Mesenchymal stem cell (in vitro differentiated cells and primary cell): Measurements from ENCODE around the gene KRTAP9-8. TPM values are rescaled to one million over a fixed set of nuclear protein-coding genes. Genes with fewer than 3 reads are reported as not detected.
A peak's percentile ranks its signal among the peaks of the same experiment; 100 is the strongest.

Experiments
- DNase-seq: peaks from one replicate; pipeline ENCODE4 v3.0.0-alpha.2; 2013
- H2AFZ ChIP-seq: one replicate; pipeline ENCODE4 v1.6.1; 2013; ENCODE audit warnings: low read depth, mild to moderate bottlenecking, control low read depth, inconsistent platforms, low read length, moderate library complexity
- H2AK5ac ChIP-seq: 2 replicates; pipeline ENCODE4 v1.6.1; 2013; ENCODE audit warnings: low read length, moderate library complexity, mild to moderate bottlenecking, inconsistent platforms; ENCODE audit not compliant: severe bottlenecking
- H2BK120ac ChIP-seq: one replicate; pipeline ENCODE4 v1.6.1; 2013; ENCODE audit warnings: low read depth, mild to moderate bottlenecking, inconsistent platforms, low read length, moderate library complexity
- H2BK12ac ChIP-seq, 2 experiments: one replicate each; pipeline ENCODE4 v1.6.1; 2013; ENCODE audit warnings: inconsistent platforms in 2 of 2, low read length in 2 of 2, mild to moderate bottlenecking in 2 of 2, moderate library complexity in 2 of 2, control low read depth in 1 of 2
- H2BK15ac ChIP-seq: one replicate; pipeline ENCODE4 v1.6.1; 2013; ENCODE audit warnings: mild to moderate bottlenecking, low read depth, inconsistent platforms; ENCODE audit not compliant: poor library complexity, severe bottlenecking
- H2BK5ac ChIP-seq: 2 replicates; pipeline ENCODE4 v1.6.1; 2013; ENCODE audit warnings: low read depth, mild to moderate bottlenecking, low read length, control low read depth, inconsistent platforms; ENCODE audit not compliant: poor library complexity, severe bottlenecking
- H3K14ac ChIP-seq, 2 experiments: one replicate each; pipeline ENCODE4 v1.6.1; 2013; ENCODE audit warnings: inconsistent platforms in 2 of 2, low read length in 2 of 2, control low read depth in 1 of 2, mild to moderate bottlenecking in 1 of 2, moderate library complexity in 1 of 2
- H3K18ac ChIP-seq, 2 experiments: one replicate each; pipeline ENCODE4 v1.6.1; 2013; ENCODE audit warnings: inconsistent platforms in 2 of 2, low read length in 2 of 2, control low read depth in 1 of 2, low read depth in 1 of 2, mild to moderate bottlenecking in 1 of 2
- H3K23ac ChIP-seq, 2 experiments: one replicate each; pipeline ENCODE4 v1.6.1; 2013; ENCODE audit warnings: inconsistent platforms in 2 of 2, low read length in 2 of 2, mild to moderate bottlenecking in 2 of 2, moderate library complexity in 2 of 2, control low read depth in 1 of 2
- H3K27ac ChIP-seq: 2 replicates; pipeline ENCODE4 v1.5.1; 2013; ENCODE audit warnings: mild to moderate bottlenecking, moderate library complexity, low read length, control low read depth, inconsistent platforms; ENCODE audit not compliant: poor library complexity, severe bottlenecking
- H3K27me3 ChIP-seq, 2 experiments: 2 replicates each; pipeline versions ENCODE4 v1.6.1 to v1.7.0; 2013; ENCODE audit warnings: low read length in 2 of 2, mild to moderate bottlenecking in 2 of 2, moderate library complexity in 2 of 2, control low read depth in 1 of 2, inconsistent platforms in 1 of 2; ENCODE audit not compliant: control insufficient read depth in 1 of 2, insufficient read depth in 1 of 2
- H3K36me3 ChIP-seq, 2 experiments: 2 replicates each; pipeline versions ENCODE4 v1.6.1 to v1.7.0; 2013; ENCODE audit warnings: low read length in 2 of 2, control low read depth in 1 of 2, inconsistent platforms in 1 of 2, low read depth in 1 of 2, mild to moderate bottlenecking in 1 of 2; ENCODE audit not compliant: insufficient read depth in 2 of 2, control insufficient read depth in 1 of 2
- H3K4ac ChIP-seq, 2 experiments: one replicate each; pipeline ENCODE4 v1.6.1; 2013; ENCODE audit warnings: inconsistent platforms in 2 of 2, low read length in 2 of 2, mild to moderate bottlenecking in 2 of 2, moderate library complexity in 2 of 2, control low read depth in 1 of 2, low read depth in 1 of 2
- H3K4me1 ChIP-seq: 2 replicates; pipeline ENCODE4 v1.6.1; 2013; ENCODE audit warnings: low read depth, low read length, control low read depth; ENCODE audit not compliant: control insufficient read depth, insufficient read depth
- H3K4me2 ChIP-seq: 2 replicates; pipeline ENCODE4 v1.6.1; 2013; ENCODE audit warnings: low read length, mild to moderate bottlenecking, inconsistent platforms; ENCODE audit not compliant: poor library complexity, severe bottlenecking
- H3K4me3 ChIP-seq, 2 experiments: 2 replicates each; pipeline versions ENCODE4 v1.5.1 to v1.7.0; 2013; ENCODE audit warnings: low read length in 2 of 2, mild to moderate bottlenecking in 2 of 2, control low read depth in 1 of 2, low read depth in 1 of 2; ENCODE audit not compliant: insufficient read depth in 1 of 2
- H3K79me1 ChIP-seq: replicated peaks from 2 replicates; pipeline ENCODE4 v1.6.1; 2013; ENCODE audit warnings: mild to moderate bottlenecking, control low read depth, low read length, inconsistent platforms; ENCODE audit not compliant: poor library complexity, severe bottlenecking
- H3K9ac ChIP-seq: 2 replicates; pipeline ENCODE4 v1.7.0; 2013; ENCODE audit warnings: mild to moderate bottlenecking, low read length, moderate library complexity
- H3K9me3 ChIP-seq: 2 replicates; pipeline ENCODE4 v1.7.0; 2013; ENCODE audit warnings: mild to moderate bottlenecking, low read length; ENCODE audit not compliant: control insufficient read depth
- H4K8ac ChIP-seq: one replicate; pipeline ENCODE4 v1.6.1; 2013; ENCODE audit warnings: inconsistent platforms, mild to moderate bottlenecking, low read length, moderate library complexity
- H4K91ac ChIP-seq: one replicate; pipeline ENCODE4 v1.6.1; 2013; ENCODE audit warnings: mild to moderate bottlenecking, low read length, inconsistent platforms
- WGBS: methylation state at CpG from one replicate; pipeline ENCODE4 v1.1.7; 2013; ENCODE audit warnings: mixed read lengths; 5-methylcytosine and 5-hydroxymethylcytosine counted together
- small RNA-seq: library from polyadenylated mRNA; stranded (forward); fragments of <200 nt; extraction: miRNeasy Mini kit (QIAGEN cat#:217004); gene quantifications from one replicate; pipeline ENCODE3, GENCODE V24; 2013; ENCODE audit warnings: low read depth

The KRTAP9-8 gene

DNA sequence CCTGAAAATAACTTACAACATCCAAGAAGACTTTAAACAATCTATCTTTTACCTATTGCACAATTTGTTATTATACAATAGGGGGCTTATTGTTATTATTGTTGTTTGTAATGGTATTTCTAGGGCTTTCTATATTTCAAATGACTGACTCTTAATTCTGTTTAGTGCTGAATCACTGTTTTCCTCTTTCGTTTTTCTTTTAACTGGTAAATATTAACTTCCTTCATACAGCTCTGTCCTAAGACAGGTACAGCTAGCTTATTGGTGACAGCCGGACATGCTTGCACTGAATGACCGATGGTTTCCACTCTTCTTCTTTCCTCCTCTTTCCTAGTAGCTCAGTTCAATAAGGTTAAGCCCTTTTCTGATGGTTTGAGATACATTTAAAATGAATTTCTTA is 49.3 kb downstream of the KRTAP9-8 start:
- no peak overlapping the region for H2BK12ac ChIP-seq
- no peak for DNase-seq
- no peak overlapping the region for H2AFZ ChIP-seq
- H2BK15ac ChIP-seq: no peak overlapping the region
- H3K36me3 ChIP-seq: no peaks in the 10 kb centered on the region
- no peak overlapping the region for H4K91ac ChIP-seq
- H3K9me3 ChIP-seq: no peaks in the 10 kb centered on the region
- no peak overlapping the region for H3K9ac ChIP-seq
- no peak overlapping the region for H2BK120ac ChIP-seq
- no peak overlapping the region for H3K18ac ChIP-seq
- H3K4me1 ChIP-seq: peaks cover 1% of the 10 kb centered on the region
- WGBS: 91% methylated on average over 2 of the region's 3 CpGs
- no peak overlapping the region for H3K14ac ChIP-seq
- H2AK5ac ChIP-seq: no peak overlapping the region
- no peak overlapping the region for H2BK5ac ChIP-seq
- H3K23ac ChIP-seq: no peak overlapping the region
- H3K4me2 ChIP-seq: no peak overlapping the region
- no peak overlapping the region for H4K8ac ChIP-seq
- H3K79me1 ChIP-seq: no peaks in the 10 kb centered on the region
- no peaks in the 10 kb centered on the region for H3K27me3 ChIP-seq
- no peak overlapping the region for H3K4ac ChIP-seq
- H3K27ac ChIP-seq: peak overlapping the region; percentile 52
- no peak overlapping the region for H3K4me3 ChIP-seq

Small RNAs within 50 kb of the gene (small RNA-seq; reads per million reads assigned to genes)
- not detected for gene KRTAP9-10P
